Glomerular visceral epithelial cell (primary cell): ENCODE data around the gene NEK3.
A peak's percentile ranks its signal among the peaks of the same experiment; 100 is the strongest.
"Not testable (repeated sequence)": the region's sequence is repeated elsewhere in the genome, so short reads cannot be mapped to it uniquely, and the experiment has no call there.

Experiments
- DNase-seq: peaks from one replicate; pipeline ENCODE4 v3.0.0-alpha.2; 2016; ENCODE audit errors: extremely low spot score

Gene NEK3, protein sequence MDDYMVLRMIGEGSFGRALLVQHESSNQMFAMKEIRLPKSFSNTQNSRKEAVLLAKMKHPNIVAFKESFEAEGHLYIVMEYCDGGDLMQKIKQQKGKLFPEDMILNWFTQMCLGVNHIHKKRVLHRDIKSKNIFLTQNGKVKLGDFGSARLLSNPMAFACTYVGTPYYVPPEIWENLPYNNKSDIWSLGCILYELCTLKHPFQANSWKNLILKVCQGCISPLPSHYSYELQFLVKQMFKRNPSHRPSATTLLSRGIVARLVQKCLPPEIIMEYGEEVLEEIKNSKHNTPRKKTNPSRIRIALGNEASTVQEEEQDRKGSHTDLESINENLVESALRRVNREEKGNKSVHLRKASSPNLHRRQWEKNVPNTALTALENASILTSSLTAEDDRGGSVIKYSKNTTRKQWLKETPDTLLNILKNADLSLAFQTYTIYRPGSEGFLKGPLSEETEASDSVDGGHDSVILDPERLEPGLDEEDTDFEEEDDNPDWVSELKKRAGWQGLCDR

DNA sequence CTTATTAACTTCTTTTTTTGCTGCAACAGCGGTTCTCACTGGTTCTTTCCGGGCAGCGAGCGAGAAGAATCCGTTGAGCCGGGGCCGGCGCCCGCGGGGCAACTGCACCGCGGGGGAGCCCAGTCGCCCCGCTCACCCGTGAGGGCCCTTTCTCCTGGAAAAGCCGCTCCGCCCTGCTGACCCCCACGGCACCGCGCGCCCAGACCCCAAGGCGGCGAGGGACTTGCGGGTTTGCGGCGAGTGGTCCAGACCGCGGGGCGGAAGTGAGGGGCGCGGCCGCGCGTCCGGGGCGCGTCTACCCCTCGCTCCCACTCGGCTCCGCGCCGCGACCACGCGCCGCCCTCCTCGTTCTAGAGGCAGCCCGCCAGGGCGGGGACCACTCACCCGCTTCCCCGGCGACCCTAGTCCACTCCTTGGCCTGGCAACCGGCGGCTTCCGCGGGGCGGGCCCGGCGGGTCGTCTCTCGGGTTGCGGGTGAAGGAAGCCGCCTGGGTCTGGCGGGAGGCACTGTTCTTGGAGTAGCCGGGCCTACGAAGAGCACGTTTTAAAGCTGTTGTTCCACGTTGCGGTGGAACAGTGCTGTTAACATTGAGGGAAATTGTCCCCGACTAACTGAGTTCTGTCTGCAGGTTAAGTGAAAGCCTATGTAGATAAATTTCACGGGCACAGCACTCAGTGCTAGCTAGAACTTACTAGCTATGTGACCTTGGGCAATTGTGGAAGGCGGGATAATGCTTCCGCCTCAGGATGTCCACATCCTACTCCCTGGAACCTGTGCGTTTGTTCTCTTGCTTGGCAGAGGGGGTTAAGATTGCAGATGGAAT, at the start of gene NEK3:
NEK3 (minus strand) TSS at position 439 of the 824 bp plus-strand sequence. CDS start 3,406 bp downstream, outside the sequence.
- peak; percentile 56 for DNase-seq

DNA sequence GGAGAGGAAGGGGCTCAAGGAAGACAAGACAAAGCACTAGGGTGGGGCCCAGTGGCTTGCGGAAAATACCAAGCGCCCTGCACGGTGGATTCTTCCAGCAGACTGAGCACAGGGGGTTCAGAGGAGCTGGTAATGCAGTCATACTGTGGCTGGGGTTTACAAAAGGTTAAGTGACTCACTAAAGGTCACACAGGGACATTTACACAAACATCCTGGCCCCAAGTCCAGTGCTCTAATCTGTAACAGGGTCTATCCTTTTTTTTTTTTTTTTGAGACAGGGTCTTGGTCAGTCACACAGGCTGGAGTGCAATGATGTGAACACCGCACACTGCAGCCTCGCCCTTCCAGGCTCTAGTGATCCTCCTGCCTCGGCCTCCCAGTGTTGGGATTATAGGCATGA, 49.0 kb upstream of the NEK3 start:
- DNase-seq: not testable (repeated sequence)

DNA sequence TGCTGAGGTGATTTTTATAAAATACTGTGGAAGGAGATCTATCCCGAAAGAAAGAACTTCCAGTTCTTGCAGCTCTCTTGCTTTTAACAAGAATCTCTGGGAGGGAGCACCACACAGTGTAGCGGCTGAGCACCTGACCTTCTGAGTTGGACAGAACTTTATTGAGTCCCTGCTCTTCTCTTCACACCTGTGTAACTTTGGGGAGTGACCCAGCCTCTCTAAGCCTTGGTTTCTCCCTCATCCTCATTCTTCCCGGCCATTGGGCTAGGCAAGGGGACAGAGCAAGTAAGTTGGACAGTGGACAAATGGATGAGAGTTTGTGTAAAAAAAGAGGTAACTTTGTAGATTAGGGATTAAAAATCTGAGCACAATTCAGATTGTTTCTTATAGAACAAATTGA, 48.5 kb upstream of the NEK3 start:
- DNase-seq: not testable (repeated sequence)

DNA sequence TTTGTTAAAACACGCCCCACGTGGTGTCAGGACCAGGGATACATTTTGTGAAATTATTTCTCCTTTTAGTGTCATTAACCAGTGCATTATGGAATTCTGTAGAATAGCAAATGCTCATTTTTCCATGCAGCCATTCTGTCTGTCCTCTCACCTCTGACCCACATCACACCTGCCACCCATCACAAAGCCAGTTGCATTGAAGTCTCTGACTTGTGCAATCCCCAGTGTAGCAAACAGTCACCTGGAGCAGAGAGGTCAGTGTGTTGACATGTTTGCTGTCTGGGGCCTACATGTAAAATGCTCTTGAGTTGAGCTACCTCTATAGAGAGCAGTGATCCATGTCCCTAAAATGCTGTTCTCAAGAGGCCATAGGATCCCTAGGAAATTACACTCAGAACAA, 47.9 kb upstream of the NEK3 start:
- DNase-seq: not testable (repeated sequence)

DNA sequence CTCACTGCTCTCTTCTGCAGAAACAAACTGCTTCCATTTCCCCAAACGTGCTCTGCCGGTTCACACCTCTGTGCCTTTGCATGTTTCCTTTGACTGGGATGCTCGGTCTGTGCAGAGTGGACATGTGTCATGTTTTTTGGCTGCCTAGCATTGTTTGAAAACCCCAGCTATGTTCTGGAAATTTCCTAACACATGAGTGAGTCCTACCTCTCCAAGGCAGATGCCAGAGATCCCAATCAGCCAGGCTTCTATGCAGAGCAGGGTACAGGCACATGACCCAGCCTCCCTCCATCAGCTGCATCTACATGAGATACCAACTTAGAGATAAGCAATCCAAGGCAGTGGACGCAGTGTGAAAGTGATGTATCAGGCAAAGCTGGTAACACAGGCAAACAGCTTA, 45.1 kb upstream of the NEK3 start:
- not testable (repeated sequence) for DNase-seq

DNA sequence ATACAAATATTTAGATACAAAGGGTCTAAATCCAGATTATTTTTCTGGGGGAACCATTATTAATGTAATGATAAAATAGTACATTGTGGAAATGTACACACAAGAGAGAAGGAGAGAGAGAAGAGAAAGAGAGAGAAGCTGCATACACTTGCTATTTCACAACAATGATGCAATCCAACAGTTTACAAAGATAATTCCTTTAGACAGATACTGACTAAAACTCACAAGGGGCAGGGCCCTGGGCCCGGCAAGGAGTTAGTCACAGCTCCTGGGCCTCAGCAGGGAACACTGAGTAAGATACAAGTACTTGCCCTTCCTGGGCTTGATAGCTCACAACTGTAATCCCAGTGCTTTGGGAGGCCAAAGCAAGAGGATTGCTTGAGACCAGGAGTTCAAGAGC, 44.5 kb upstream of the NEK3 start:
- peak; percentile 37 for DNase-seq

DNA sequence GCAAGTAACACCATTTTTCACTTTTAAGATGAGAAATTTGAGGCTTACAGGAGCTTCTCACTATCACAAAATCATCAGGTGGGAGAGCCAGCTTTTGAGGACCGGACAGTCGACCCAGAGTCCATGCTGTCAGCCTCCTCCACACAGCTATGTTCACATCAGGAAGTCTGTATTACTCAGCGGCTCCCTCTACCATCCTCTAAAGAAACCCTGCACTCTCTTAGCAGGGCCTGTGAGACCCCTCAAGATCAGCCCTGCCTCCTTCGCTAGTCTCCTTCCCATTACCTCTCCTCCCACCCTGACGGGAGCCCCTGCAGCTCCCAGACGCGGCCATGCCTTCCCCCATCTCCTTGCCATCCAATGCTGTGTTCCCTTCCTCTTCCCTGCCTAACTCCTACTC, 43.1 kb upstream of the NEK3 start:
- DNase-seq: not testable (repeated sequence)

DNA sequence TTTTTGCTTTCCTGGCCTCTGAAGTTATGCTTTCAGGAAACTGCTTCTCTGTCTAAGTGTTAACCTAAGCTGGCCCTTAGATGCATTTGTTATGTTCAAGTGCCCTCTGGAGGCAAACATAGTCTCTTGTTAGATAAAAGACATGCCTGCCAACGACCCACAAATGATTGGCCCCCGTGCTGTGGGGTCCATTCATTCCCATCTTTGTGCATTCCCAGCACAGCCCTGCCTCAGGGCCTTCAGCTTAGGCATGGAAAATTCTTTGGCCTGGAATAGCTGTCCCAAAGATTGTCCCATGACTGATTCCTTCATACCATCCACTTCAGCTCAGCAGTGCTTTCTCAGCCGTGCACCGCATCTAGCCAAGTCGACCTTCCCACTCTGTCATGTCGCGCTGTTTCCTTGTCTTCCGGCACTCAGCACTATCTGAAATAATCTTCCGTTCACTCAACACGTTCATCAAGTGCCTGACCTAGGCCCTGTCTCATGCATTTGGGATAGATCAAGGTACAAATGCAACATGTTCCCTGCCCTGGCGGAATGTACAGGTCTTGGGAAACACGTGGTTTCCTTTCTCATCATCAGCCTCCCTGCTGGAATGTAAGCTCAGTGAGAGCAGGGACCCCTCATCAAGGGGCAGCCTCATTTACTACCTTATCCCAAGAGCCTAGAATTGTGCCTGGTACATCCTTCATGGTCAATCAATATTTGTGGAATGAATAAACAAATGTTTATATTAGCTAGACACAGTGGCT, 42.2 kb upstream of the NEK3 start:
- DNase-seq: peak; percentile 41

DNA sequence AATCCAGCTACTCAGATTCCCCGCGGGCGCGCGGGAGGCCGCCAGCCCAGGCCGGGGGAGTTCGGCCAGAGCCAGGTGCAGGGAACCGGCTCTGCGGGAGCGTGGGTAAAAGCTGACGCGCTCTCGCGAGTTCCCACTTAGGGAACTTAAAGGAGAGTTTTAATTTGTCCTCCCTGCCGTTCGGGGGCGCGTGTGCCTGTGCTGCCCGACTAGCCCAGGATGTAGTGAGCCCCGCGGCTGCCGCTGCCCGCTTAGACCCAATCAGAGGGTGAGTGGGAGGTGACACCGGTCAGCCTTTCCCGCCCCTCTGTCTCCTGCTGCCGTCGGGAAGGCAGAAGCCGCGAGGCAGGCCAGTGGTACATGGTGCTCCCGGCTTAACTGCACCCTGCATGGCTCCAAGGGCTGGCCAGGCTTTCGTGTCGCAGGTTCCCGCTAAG, 36.0 kb upstream of the NEK3 start:
- DNase-seq: peak; percentile 20

DNA sequence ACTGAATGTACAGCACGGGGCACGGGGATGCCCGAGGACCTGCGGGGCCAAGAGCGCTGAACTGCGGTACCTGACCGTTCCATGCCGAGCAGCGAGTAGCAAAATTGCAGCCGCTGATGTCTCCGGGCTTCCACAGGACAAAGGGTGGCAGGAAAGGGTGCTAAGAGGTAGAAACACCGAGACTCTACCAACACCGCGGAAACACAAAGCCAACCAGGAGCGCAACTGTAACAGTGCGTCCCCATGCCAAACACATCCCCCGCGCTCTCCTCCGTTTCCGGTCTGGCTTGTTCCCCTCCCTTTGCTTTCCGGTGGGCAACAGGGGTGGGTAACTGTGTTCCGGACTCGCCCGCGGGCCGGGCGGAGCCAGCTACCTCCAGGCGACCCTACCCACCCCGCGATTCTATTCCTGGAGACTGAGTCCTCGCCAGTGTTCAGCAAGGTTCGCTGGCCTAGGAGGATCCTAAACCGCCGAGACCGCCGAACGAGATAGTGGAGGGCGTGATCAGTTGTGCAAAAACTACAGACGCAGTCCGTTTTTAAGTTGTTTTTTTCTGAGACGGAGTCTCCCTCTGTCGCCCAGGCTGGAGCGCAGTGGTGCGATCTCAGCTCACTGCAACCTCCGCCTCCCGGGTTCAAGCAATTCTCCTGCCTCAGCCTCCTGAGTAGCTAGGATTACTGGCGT, 34.9 kb upstream of the NEK3 start:
- DNase-seq: peak; percentile 85

DNA sequence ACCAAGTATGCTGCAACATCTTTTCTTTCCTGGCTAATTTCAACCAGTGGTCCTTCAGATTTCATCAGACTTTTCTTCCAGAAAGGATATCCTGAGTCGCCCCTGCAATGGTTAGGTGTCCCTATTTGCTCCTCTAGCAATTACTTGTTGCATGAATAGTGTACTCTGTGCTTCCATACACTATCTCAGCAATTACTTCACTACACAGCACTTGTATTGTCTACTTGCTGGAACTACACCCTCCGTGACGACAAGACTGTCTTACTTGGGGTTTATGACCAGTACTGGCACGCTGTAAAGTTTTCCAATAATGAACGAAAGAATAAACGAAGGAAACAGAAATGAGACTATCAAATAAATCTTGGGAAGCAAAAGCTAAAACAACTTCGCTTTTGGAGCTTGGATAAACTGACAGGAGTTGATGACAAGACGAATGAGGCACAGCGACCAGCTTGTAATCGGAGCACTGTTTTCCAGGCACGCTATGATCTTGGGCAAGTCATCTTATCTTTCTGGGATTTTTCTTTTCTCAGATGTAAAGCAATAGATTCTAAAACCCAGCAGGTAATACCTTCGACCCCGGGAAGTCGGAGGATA, 34.3 kb upstream of the NEK3 start:
- DNase-seq: not testable (repeated sequence)

DNA sequence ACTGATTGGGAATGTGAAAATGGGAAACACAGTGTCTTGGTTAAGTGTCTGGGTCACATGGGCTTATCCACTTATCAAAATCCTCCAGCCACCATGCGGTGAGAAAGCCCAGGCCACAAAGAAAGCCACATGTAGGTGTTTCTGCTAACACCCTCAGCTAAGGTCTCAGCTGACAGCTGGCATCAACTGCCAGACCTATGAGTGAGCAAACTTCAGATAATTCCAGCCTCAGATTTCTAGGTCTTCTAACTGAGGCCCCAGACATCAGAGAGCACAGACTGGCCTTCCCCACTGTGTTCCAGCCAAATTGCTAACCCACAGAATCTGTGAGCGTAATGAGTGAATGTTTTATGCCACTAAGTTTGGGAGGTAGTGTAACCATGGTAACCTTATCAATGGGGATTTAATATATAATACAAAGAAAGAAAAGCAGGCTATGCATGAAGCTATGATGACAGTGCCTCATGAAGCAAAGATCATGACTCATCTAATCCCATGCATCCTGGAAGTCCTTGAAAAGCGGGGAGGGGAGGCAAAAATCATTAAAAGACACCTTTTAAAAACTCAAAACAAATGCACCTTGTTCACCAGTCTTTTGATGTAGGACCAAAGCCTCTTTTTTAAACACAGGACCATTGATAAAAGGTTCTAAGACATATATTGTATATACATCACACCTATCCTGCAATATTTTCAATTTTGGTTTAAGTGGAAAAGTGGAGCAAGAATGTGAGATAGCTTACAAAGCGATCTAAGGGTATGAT, 28.2 kb upstream of the NEK3 start:
- DNase-seq: peak; percentile 28

DNA sequence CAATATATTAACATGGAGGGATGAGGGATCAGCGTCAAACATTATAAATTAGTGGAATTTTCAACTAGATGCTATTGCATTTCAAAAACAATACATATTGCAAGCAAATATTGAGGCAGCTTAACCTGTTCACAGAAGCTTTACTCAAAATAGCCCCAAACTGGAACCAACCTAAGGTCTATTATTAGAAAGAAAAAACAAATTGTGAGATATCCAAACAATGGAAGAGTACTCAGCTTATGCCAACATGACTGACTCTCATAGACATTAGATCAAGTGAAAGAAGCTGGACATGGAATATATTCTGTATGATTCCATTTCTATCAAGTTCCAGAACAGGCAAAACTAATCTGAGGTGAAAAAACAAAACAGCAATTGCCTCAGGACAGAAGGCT, 27.6 kb upstream of the NEK3 start:
- DNase-seq: no peak

DNA sequence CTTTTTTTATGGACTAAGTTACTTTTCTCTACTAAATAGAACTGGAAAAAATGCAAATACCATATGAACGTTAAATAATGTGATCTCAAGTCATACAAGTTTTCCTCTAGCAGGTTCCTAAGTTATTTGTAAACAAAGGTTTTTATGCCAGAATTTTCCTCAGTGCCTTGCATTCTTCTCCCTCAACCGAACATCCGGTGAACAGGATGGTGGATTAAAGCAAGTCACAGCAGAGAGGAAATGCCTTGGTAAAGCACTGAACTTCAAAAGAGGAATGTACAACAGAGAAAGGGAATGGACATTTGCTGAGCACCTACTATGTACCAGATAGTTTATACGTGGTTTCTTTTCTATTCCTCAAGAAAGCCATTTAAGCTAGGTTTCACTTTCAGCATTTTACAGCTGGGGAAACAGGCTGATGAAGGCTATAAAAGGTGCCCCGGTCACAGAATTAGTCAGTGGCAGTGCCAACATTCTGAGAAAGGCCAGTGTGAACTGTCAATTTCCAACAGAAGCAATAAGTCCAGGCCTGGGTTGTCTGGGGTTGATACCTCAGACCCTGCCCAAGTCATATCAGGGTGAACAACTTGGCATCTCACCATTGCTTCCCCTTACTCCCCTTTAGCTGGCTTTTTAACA, 22.0 kb upstream of the NEK3 start:
- not testable (repeated sequence) for DNase-seq

DNA sequence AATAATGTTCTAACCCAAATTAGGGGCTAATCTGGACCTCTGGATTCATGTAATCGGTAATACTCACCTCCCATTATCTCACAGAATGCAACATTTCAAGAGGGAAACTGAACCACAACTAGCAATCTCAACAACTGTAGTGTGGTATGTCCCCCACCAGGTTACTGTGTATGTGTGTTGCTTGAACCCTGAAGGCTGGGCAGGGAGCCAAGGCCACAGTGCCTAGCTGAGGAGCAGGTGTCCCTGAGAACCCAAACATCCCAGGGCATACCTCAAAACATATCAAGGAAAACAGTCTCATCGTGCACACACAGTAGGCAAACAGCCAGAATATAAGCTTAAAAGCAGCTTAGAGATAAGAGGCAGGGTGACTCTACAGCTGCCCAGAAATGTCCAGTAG, 20.5 kb upstream of the NEK3 start:
- no peak for DNase-seq

DNA sequence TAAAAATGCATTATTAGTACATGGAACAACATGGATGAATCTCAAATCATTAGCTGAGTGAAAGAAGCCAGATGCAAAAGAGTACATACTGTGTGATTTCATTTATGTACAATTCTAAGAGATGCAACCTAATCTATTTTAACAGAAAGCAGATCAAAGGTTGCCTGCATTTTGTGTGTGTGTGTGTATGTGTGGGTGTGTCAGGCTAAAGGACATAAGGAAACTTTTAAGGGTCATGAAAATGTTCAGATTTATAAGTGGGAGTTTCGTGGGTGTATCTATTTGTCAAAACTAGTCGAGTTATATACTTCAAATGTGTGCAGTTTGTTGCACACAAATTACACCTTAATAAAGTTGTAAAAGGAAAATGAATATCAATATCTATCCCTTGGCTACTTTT, 17.9 kb upstream of the NEK3 start:
- no peak for DNase-seq

DNA sequence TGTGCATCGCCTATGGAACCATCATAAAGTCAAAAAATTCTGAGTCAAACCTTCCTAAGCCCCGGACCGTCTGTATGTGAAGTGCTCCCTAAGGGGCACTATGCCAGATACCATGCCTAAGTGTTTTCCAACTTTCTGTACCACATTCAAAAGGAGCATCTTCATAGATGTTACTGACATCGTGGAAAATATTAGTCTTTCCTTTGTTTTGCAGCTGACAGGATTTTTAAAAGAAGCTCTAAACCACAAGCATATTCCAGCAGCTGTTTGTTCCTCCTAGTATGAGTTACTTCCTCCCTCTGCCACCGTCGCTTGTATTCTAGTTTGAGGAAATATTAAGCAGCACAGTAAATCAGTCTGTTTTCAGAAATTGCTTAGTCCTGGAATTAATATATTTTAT, 14.6 kb upstream of the NEK3 start:
- DNase-seq: not testable (repeated sequence)

DNA sequence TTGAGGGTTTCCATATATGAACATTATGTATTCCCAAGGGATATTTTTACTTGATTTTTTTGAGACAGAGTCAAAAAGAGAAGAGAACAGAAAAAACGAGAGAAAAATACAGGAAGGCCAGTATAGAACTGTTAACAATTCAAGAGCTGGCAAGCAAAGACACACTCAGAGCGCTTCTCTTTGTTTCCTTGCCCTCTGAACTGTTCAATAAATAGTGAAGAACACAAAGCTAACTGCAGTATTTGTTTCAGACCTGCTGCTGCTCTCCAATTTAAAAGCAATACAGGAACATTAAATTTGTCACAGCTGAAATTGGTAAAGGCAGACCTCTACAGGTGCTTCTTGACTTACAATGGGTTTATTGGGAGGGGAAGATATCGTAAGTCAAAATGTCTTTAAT, 14.0 kb upstream of the NEK3 start:
- no peak for DNase-seq

DNA sequence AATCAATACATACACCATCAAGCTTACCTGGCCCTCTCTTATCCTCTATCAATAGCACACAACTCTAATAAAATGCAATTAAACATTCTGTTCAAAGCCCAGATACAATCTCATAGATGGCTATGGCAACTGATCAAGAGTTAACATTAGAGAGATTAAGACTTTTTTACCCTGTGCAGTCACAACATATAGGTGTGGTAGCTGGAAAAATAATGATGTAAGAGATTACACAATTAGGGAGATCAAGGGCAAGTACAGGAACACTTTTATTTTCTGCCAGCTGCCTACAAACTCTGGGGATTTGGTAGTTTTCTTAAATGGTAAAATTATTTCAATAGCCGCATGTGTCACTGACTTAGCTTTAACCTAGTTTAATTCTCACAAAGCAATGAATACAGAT, 12.3 kb upstream of the NEK3 start:
- not testable (repeated sequence) for DNase-seq
